IPS-NIHi11 (cell line): Measurements from ENCODE around the gene FOXR1.
"Not testable (repeated sequence)": the region's sequence is repeated elsewhere in the genome, so short reads cannot be mapped to it uniquely, and the experiment has no call there.

Experiments used
- DNase-seq: peaks from one replicate; pipeline ENCODE4 v3.0.0; 2012; ENCODE audit warnings: mixed read lengths, low spot score

Gene FOXR1

GRCh38 chr11:118997627-118998387 lies 26.2 kb downstream of the FOXR1 start, which contains the start of gene CENATAC:
Gene CENATAC, plus strand, starts transcription at chr11:118998138. Its CDS starts 60 bp downstream, at chr11:118998198.
- peak; percentile 100 for DNase-seq

GRCh38 chr11:118998388-118998717 lies 26.8 kb downstream of the FOXR1 start:
- no peak for DNase-seq

GRCh38 chr11:118998822-118999221 lies 27.3 kb downstream of the FOXR1 start:
- DNase-seq = peak; percentile 37

DNA sequence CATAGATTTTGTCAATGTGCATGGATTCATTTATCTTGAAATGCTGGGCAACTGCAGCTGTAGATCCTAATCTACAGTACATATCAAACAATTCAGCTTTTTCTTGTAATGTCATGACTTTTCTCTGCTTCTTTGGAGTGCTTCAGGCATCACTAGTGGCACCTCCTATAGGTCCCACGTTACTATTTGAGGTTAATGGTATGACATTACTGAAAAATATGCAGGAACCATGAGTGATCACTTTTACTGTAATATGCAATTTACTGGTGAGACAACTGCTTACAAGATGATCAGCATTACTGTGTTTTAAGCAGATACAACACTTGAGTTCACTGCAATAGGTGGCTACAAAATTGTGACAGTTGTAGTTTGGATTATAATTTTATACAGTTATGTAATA lies 29.3 kb downstream of the FOXR1 start:
- no peak for DNase-seq

GRCh38 chr11:119006656-119007055 lies 35.1 kb downstream of the FOXR1 start:
- no peak for DNase-seq

DNA sequence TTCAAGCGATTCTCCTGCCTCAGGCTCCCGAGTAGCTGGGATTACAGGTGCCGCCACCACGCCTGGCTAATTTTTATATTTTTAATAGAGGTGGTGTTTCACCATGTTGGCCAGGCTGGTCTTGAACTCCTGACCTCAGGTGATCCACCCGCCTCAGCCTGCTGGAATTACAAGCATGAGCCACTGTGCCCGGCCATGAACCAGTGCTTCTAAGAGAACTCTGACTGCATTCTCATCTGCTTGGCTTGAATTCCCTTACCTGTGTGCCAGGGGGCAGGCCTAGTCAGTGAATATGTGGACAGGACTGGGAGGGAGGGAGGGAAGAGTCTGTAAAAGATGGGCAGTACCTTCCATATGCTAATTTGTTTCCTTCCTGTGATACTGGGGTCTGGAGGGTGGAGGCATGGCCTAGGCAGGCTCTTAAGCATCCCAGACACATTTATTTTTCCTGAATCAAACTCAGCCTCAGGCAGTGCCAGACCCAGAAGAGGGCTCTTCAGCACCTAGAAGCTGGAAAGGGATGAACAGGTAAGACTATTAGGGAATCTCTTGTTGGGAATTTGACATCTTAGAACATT lies 40.0 kb downstream of the FOXR1 start:
- DNase-seq = no peak

- DNase-seq = no peak
These were observed 41.1 kb downstream of the FOXR1 start for GRCh38 chr11:119012629-119013170.

GRCh38 chr11:119014209-119014924 lies 42.8 kb downstream of the FOXR1 start:
- no peak for DNase-seq

DNA sequence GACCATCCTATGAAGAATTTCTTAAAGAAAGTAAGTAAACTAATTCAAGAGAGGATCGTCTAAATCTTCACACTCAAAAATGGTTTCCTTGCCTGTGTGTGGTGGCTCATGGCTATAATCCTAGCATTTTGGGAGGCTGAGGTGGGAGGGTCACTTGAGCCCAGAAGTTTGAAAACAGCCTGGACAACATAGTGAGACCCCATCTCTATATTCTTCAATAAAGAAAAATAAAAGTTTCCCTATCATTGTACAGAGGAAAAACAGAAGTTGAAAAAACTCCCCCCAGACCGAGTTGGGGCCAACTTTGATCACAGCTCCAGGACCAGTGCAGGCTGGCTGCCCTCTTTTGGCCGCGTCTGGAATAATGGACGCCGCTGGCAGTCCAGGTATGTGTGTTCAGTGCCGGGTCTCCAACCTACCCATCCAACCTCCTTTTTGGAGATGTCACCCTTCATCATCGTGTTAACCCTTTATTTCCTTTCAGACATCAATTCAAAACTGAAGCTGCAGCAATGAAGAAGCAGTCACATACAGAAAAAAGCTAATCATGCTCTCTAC lies 43.6 kb downstream of the FOXR1 start:
- no peak for DNase-seq

DNA sequence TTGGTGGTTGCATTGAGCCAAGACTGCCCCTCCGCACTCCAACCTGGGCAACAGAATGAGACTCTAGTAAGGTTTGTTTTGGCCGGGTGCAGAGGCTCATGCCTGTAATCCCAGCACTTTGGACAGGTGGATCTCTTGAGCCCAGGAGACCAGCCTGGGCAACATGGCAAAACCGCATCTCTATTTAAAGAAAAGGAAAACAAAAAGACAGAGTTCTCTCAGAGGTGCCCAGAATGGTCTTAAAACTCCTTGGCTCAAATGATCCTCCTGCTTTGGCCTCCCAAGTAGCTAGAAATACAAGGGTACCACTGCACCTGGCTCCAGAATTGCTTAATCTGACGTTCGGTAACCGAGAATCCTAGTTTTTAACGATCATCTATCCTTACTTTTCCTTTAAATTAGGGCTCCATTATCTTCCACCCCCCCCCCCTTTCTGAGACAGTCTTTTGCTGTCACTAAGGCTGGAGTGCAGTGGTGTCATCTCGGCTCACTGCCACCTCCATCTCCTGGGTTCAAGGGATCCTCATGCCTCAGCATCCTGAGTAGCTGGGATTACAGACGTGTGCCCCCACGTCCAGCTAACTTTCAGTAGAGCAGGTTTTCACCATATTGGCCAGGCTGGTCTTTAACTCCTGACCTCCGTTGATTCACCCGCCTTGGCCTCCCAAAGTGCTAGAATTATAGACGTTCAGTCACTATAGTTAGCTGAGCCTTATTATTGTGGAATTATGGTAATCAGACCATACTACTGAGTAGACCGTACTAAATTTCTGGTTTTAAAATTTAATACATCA lies 44.9 kb downstream of the FOXR1 start:
- no peak for DNase-seq

- DNase-seq = not testable (repeated sequence)
These were observed 45.8 kb downstream of the FOXR1 start for GRCh38 chr11:119017377-119017776.

DNA sequence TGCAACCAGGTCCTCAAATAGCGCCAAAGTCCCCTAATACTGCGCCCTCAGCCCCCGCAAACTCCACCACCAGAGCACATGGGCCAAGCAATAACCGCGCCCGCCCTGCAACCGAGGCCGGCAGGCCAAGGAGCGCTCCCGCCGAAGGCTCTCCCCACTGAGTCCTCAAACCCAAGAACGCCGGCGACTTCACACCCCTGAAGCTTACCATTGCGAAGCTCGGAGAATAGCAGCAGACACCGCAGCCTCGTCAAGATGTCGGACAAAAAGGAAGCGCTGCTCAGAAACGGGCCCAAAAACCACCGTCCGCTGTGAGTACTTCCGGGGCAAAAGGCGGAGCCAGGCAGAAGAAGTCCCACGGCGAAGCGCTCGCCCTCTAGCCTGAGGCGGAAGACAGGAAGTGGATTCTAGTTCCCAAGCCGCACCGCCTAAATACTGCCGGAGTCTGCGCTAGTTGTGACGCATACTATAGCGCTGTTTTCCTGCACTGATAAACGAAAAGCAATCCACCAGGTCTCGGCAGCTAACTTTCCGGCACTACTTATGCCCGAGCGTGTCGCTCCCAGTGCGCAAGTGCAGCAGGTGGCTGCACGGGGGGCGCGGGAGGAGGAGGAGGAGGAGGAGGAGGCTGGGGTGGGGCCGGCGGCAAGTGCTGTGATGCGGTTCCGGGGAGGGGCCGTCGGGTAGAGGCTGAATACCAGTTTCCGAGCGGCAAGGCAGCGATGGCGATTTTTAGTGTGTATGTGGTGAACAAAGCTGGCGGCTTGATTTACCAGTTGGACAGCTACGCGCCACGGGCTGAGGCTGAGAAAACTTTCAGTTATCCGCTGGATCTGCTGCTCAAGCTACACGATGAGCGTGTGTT lies 46.7 kb downstream of the FOXR1 start, which contains the start of the genes RPS25 and TRAPPC4:
Gene RPS25 (minus strand): TSS at position 270 of the 865 bp plus-strand sequence. CDS start 59 bp downstream, at position 211.
Gene TRAPPC4 (plus strand): TSS at position 693 of the 865 bp plus-strand sequence. CDS start 30 bp downstream, at position 723.
- DNase-seq = peak; percentile 92

DNA sequence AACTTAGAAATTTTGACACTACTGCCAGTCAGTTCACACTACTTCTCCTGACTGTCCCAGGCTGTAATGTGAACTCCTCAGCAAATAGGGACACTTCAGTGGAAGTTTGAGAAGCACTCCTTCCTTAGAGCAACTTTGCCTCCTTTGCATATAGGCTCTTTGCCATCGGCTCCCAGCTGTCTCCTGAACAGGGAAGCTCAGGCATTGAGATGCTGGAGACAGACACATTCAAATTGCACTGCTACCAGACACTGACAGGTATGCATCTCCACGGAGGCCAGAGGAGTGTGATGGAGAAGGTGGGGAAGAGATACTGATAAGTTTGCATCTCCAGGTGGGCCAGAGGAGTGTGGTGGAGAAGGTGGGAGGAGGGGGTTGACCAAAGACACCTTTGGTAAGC lies 48.4 kb downstream of the FOXR1 start:
- DNase-seq = no peak

DNA sequence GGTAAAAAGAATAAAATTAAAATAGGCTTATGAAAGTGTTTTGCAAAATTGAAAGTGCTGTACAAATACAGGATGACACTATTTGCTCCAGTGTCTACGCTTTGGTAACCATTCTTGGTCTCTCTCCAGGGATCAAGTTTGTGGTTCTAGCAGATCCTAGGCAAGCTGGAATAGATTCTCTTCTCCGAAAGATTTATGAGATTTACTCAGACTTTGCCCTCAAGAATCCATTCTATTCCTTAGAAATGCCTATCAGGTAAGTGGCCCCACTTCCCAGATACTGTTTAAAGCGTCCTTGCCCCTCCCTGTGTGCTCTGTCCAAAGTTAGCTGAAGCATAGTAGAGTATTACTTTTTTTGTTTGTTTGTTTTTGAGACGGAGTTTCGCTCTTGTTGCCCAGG lies 50.1 kb downstream of the FOXR1 start:
- no peak for DNase-seq

DNA sequence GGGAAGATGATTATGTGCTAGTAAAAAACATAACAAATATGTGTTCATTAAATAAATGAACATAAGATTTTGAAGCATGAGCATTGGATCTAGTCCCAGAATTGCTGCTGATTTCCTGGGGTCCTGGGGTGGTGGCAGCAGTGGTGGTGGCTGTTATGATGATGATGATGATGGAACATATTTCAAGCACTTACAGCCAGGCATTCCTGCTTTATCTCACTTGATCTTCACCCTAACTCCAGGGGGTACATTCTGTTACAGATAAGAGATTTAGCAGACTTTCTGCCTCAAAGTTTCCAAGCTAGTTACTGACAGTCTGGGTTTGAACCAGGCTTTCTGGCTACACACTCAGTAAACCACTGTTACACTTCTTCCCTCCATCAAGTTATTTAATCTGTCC lies 52.2 kb downstream of the FOXR1 start:
- DNase-seq = no peak

- DNase-seq = no peak
These were observed 53.0 kb downstream of the FOXR1 start for GRCh38 chr11:119024430-119025098.

DNA sequence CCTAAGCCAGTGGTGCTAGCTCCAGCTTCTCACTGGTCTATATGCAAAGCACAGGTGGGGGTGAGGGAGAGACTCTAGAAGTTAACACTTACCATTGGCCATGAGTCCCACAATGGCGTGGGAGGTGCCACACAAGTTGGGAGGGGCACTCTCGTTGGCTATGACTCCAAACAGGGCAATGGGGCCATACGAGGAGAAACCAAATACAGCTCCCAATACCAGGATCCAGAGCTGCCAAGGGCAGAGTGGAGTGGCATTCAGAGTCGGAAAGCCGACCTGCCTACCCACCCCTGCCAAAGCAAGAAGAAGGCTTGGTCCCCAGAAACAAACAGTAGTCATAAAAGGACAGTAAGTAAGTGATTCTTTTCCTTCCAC lies 53.5 kb downstream of the FOXR1 start:
- DNase-seq = no peak

GRCh38 chr11:119025541-119025940 lies 54.0 kb downstream of the FOXR1 start:
- no peak for DNase-seq

GRCh38 chr11:119025978-119026766 lies 54.6 kb downstream of the FOXR1 start:
- no peak for DNase-seq
